Mucosa of descending colon (tissue), 3 donors: ENCODE measurements around the gene CDH26. TPM values are rescaled to one million over a fixed set of nuclear protein-coding genes. Genes with fewer than 3 reads are reported as not detected.

Experiments
- ATAC-seq: fragments of 200-7000 bp; cut with Tn5 transposase; one replicate; pipeline ENCODE4 v1.9.1; 2020; ENCODE audit warnings: mild to moderate bottlenecking, moderate library complexity
- DNase-seq, 3 donors: peaks; one replicate each; pipeline ENCODE4 v3.0.0-alpha.2; 2020
- H3K36me3 ChIP-seq: fragments of 200-600 bp; one replicate; pipeline ENCODE4 v1.8.0; 2021; ENCODE audit warnings: low read depth, mild to moderate bottlenecking
- H3K4me1 ChIP-seq: fragments of 200-600 bp; one replicate; pipeline ENCODE4 v1.8.0; 2021; ENCODE audit warnings: low read depth, mild to moderate bottlenecking
- H3K4me3 ChIP-seq: fragments of 200-600 bp; one replicate; pipeline ENCODE4 v1.8.0; 2021; ENCODE audit warnings: mild to moderate bottlenecking
- H3K9me3 ChIP-seq: fragments of 200-600 bp; one replicate; pipeline ENCODE4 v1.8.0; 2021; ENCODE audit warnings: mild to moderate bottlenecking
- CTCF ChIP-seq: fragments of 200-600 bp; IDR thresholded peaks from one replicate; pipeline ENCODE4 v1.8.0; 2022; ENCODE audit warnings: antibody characterized with exemption, mild to moderate bottlenecking
- intact Hi-C, 2 donors: fragments of 100-400 bp; cut with DNase I in 1 of 2; cut with micrococcal nuclease in 1 of 2; formaldehyde crosslinking; loops; one replicate each; pipeline versions ENCODE4 v1.11.0 to v1.11.1; 2022; cut with DNase I, micrococcal nuclease
- total RNA-seq, 3 donors: library from RNA; stranded (reverse); fragmentation: NEBNext Ultra II Directional in 2 of 3; extraction: Animal tissue kit (Norgen Biotek cat#: 25700) in 2 of 3; gene quantifications; one replicate each; pipeline versions ENCODE4 v1.2.1 to v1.2.4, GENCODE V29; 2021 to 2023
- donor health status: DM: no; HTN: no; CAD: no; lungs with moderate emphysema.
- donor health status: DM: no; HTN: no; CAD: no.
- donor health status: DM: no; HTN: yes; CAD: no.

The CDH26 gene
- total RNA-seq, 3 donors from 2014 or later, result 0.48 to 2.2 (median 1.4) TPM

DNA sequence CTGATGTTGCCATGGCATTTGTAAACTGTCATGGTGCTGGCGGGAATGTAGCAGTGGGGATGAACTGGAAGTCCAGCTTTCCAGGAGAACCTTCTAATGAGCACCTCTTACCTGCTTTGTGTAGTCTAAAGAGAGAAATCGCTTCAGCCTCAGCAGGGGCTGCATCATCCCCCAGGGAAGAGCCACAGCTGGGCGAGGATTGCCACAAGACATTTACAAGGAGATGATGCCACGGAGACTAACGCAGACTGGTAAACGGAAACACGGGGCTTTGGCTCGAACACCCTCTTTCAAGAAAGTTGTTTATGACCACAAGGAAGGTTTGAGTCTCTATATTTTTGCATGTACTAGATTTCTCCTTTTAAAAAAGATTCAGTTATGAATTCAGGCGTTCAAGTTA is 72.9 kb downstream of the CDH26 start:
- ATAC-seq (no peak), DNase-seq (no peak)
- Histone ChIP-seq H3K36me3 (no peaks in the 10 kb centered on the region), H3K4me1 (no peaks in the 10 kb centered on the region), H3K9me3 (no peaks in the 10 kb centered on the region), H3K4me3 (no peak overlapping the region)
- no peak for TF ChIP-seq CTCF
- intact Hi-C loops, result no loop called here

DNA sequence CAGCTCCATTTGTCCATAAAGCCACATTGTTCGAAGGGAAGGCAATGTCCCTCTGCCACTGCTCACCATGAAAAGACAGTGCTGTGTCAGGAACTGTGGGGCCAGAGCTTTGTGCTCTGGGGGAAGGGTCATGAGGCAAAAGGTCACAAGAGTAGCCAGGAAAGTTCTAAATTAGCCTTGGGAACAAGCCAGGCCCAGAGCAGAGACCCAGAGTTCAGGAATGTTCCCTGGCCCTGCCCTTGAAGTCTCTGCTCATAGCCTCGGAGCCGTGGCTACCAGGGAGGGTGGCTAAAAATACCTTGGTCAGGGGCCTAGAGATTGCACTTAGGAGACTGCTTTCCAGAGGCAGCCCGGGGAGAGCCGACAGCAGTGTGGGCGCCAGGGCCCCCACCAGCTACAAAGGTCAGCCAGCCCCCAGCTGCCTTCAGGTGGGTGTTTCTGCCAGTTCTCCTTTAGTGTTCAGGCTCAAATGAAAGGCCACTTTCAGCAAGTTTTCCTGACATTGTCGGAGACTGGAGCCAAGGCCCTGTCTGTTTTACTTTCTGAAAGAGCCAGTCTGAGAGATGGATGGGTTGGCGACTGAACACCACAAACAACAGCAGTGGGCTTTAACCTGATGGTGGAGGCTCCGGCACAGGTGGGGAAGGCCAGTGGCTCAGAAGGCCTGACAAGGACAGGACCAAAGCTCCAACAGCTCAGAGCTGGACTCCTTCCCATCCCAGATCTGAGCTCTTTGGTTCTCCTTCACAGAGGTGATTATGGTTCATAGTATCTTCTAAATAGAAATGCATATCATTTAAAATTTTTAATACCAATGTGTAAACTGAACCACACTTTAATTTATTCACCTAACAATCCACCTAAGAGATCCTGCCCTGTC is 76.2 kb downstream of the CDH26 start:
- no peaks in the 10 kb centered on the region for H3K36me3 ChIP-seq
- no peaks in the 10 kb centered on the region for H3K4me1 ChIP-seq
- H3K9me3 ChIP-seq, result no peaks in the 10 kb centered on the region
- intact Hi-C loops, result no loop called here
- ATAC-seq (no peak), DNase-seq (no peak)
- TF ChIP-seq CTCF, result no peak
- no peak overlapping the region for H3K4me3 ChIP-seq

DNA sequence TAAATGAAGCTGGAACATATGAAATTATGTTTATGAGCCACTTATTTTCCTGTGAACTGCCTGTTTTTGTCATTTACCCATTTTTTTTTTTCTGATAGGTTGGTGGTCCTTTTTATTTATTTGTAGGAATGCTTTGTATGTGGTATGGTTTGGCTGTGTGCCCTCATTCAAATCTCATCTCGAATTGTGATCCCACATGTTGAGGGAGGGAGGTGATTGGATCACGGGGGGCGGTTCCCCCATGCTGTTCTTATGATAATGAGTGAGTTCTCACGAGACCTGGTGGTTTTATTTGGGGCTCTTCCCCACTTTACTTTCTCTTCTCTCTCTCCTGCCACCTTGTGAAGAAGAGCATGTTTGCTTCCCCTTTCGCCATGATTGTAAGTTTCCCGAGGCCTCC is 77.3 kb downstream of the CDH26 start:
- Histone ChIP-seq H3K36me3 (no peaks in the 10 kb centered on the region), H3K4me3 (no peak overlapping the region), H3K4me1 (no peaks in the 10 kb centered on the region), H3K9me3 (no peaks in the 10 kb centered on the region)
- no peak for TF ChIP-seq CTCF
- DNase-seq (no peak), ATAC-seq (no peak)
- intact Hi-C loops, result no loop called here

DNA sequence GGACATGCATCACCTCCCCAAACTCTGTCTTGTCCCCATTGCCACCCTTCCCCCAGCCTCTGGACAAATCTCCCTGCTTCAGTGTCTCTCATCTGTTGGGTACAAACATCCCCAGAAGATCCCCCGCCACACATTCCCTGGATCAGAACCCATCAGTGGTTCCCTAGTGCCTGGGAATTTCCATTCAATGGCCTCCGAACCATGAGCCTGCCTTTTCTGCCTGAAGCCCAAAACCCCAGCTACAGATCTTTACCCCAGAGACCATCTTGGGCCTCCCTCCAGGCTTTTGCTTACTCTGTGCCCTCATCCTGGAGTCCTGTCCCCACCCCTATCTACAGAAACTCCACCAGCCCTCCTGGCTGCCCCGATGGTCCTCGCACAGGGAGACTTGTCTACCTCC is 78.1 kb downstream of the CDH26 start:
- no peak overlapping the region for H3K4me3 ChIP-seq
- H3K36me3 ChIP-seq, result no peaks in the 10 kb centered on the region
- DNase-seq, result no peak
- intact Hi-C loops, result no loop called here
- H3K9me3 ChIP-seq, result no peaks in the 10 kb centered on the region
- no peaks in the 10 kb centered on the region for H3K4me1 ChIP-seq
- TF ChIP-seq CTCF, result no peak
- no peak for ATAC-seq

DNA sequence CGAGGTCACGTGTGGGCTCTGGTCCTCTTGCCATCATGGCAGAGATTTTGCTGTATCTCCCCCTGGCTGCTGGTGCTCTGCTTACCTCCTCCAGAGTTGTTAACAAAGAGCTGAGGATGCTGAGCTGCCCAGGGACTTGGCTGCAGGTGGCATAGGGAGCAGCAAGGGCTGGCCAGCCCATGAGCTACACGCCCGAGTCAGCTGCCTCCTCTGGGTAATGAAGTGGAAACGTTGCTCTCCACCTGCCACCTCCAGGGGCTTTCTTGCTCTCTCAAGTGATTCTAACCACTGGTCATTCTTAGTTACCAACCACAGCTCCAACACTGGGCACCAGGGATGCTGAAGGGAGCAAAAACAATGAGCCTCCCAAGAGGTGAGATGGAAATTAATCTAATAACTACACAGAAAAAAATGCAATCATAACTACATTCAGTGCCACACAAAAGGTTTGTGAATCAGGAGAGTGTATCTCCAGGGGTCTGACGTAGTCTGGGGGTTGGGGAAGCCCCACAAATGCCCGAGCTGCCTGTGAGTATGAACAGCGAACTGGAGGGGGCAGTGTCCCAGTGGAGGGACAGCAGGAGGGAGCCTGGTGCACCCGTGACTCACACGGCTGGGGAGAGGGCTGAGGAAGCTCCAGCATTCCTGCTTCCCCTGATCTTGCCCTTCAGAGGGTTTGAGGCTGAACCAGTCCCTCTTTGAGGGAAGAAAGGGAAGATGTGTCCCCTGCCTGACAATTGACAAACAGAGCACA is 78.7 kb downstream of the CDH26 start:
- Histone ChIP-seq H3K4me1 (no peaks in the 10 kb centered on the region), H3K9me3 (no peaks in the 10 kb centered on the region), H3K36me3 (no peaks in the 10 kb centered on the region), H3K4me3 (no peak overlapping the region)
- no peak for TF ChIP-seq CTCF
- intact Hi-C loops, result no loop called here
- no peak for DNase-seq
- ATAC-seq, result no peak
